ENCODE data around the gene MSX1.

- TF ChIP-seq TAF1 (IDR thresholded peaks at IDR 0.05; ENCODE audit: borderline replicate concordance, insufficient read depth, low read length) (no peak), POLR2AphosphoS5 (IDR thresholded peaks at IDR 0.05; ENCODE audit: low read depth, low read length) (no peak), REST (IDR thresholded peaks at IDR 0.05; ENCODE audit: insufficient read depth in 1 of 2, low read depth in 2 of 2, low read length in 2 of 2) (no peak)
Measured at GRCh38 chr4:4831825-4832224, 27.6 kb upstream of the MSX1 start.

Data from PFSK-1 (cell line).